CD1c-positive myeloid dendritic cell (primary cell): ENCODE data around the gene FOXJ3.
A peak's percentile ranks its signal among the peaks of the same experiment; 100 is the strongest.

Experiments used
- DNase-seq: peaks from one replicate; pipeline ENCODE4 v3.0.0-alpha.2; 2016; ENCODE audit errors: extremely low spot score

FOXJ3 gene

DNA sequence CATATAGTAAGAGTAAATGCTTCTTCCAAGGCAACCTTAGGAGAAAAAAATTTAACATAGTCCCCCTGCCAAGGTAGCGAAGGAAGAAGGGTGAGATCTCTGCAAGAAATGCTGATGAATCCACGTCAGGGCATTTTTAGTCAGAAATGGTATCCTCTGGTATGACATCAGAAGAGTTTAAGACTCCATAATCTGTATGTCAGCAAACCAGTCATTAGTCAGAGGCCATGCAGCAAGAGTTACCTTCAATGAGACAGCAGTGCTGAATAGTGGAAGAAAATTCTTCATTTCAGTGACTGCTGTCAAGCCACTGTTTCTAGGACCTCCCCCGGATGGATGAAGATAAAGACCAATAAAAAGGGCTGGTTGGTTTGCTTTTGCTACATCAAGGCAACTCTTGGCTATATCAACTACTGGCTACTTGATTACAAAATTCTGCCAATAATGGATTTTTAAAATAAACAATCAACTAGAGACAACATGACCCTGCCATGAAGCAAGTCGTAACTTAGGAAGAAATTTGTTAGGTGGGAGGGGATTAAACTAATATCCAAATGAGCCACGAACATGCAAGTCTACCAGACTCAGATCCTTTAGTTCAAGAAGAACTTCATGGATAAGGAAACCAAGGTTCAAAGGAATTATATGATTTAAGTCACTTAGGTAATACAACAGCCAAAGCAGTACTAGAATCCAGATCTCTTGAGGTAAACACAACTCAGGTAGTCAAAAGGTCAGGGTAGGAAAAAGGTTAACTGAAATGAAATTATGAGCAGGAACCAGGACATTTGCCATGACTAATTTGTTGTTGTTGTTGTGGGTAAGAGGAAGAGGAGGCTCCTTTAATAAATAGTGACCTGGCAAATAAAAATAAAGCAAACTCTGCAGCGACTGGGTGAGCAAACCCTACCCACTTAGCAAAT, 144.8 kb downstream of the FOXJ3 start:
- DNase-seq = no peak

- DNase-seq = no peak
Measured at GRCh38 chr1:42186152-42186551, 148.9 kb downstream of the FOXJ3 start.

DNA sequence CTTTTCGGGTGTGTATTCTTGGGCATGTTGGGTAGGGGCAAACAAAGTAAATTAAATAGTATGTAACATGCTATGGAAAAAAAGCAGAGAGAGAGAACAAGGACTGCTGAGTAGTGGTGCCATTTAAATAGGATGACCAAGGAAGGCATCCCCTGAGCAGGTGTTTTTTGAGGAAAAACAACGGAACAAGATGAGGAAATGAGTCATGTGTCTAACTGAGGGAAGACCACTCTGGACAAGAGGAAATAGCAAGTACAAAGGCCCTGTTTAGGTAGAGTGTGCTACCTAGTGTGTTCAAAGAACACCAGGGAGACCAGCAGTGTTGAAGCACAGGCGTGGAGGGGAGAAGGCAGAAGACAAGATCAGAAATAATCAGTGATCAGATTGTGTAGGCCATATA, 150.4 kb downstream of the FOXJ3 start:
- DNase-seq = no peak

DNA sequence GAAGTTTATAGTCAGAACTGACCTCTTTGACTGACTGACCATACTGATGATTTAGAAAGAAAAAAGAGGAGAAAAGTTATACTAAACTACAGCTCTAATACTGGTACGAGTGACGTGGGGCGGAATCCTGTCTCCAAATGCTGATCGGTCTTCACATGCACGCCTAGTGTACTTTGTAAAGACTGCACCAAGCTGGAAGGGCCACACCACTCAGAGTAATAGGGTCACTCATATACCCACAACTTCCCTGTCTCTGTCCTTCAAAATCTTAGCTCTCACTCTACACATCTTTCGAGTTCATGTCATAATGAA, 151.1 kb downstream of the FOXJ3 start:
- DNase-seq = no peak

- no peak for DNase-seq
Measured at GRCh38 chr1:42183210-42183956, 151.7 kb downstream of the FOXJ3 start.

DNA sequence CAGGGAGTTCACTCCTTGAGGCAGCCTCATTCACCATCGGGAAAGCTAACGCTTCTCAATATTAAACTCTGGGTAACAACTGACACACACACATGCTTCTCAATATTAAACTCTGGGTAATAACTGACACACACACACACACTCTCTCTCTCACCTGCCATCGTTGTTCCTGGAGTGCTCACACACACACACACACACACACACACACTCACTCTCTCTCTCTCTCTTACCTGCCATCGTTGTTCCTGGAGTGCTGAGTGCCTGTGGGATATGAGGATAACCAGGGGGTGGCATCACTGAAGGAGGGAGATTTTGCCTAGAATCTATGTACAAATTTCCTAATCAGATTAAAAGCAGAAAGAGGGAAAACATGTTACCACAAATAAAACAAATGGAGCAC, 153.3 kb downstream of the FOXJ3 start:
- no peak for DNase-seq

- DNase-seq = no peak
Measured at GRCh38 chr1:42179900-42180329, 155.1 kb downstream of the FOXJ3 start.

GRCh38 chr1:42179275-42179674, 155.8 kb downstream of the FOXJ3 start:
- DNase-seq = no peak

- DNase-seq = no peak
Measured at GRCh38 chr1:42178249-42178648, 156.8 kb downstream of the FOXJ3 start.

- no peak for DNase-seq
Measured at GRCh38 chr1:42177541-42177981, 157.5 kb downstream of the FOXJ3 start.

DNA sequence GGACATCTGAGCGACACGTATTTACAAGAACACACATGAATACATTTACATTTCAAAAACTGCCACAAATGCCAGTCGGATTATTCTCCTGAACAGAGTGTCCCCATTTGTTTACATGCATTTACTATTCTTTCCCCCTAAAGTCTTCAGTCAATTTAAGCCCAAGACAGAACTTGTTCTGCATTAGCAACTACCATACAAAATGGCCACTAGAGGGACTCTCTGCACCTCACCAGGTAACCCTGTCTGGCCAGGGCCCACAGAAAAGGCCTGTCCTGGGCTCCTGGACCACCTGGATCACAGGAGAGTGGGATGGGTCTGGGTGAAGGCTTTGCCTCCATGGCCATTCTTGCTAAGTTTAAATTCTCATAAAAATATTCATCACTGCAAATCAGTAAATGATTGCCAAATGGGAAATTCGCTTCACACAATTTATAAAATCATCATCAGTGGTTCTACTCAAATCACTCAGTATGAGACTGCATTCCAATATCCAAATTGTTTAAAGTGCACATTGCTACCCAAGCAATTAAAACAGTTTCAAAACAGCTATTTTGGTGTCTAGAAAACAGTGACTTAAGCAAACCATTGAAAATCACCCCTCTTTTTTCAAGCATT, 158.0 kb downstream of the FOXJ3 start:
- peak; percentile 11 for DNase-seq

DNA sequence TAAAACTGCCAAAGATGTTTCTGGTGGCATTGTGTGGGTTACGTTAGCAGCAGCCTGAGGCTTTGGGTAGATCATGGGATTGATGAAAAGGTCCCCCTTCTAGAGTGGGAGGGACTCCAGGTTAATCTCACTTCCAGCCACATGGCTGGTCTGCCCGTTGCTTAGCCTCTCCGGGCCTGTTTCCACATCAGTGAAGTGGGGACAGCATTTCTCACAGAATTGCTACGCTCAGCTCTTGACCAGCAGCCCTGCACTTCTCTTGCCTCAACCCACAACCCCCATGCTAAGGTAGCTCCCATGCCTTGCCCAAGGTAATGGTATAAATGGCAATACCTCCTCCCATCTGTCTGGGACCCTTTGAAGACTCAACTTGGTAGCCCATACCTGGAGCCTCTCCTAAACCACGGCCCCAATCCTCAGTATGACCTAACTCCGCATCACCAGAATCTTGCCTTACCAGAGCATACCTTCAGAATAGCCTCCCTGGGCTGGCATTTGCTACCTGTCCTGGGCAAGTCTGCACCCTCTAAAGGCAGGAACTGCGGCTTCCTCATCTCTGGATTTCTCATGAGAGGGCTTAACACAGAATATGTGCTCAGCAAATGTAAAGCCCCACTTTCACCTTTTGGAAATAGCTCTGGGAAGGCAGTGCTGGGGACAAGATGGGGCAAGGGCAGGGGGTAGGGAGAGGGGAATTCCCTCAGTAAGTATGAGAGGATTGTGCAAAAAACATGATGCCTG, 159.6 kb downstream of the FOXJ3 start:
- DNase-seq = no peak

DNA sequence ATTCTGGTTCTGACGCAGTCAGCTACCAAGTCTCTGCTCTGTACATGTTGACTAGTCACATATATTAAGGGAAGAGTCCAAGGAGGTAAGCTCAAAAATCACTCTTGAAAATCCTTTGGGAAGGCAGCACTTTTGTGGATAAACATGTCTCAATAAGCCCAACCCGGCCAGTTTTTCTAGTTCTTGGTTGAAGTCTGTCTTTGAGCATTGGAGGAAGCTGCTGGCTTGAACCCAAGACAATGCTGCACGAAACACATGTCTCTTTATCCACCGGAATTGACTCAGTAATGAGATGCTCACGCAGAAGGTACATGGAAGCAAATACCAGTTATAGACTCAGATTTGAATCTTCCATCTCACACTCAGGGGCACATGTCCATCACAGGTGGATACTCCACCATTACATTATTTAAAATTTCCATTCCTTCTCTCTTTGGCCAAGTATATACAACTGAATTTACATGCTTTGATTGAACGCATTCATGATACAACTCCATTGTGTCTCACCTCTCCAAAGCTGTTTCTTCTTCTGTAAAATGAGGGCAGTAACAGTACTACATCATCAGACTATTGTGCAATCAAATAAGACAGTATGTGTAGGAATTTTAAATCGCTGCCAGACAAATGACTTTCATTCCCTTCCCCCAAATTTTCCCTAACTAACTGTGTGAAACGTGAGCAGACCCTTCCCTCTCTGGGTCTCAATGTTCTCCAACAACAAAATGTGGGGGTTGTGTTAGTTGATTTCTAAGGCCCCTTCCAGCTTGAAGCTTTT, 160.9 kb downstream of the FOXJ3 start:
- DNase-seq = no peak

DNA sequence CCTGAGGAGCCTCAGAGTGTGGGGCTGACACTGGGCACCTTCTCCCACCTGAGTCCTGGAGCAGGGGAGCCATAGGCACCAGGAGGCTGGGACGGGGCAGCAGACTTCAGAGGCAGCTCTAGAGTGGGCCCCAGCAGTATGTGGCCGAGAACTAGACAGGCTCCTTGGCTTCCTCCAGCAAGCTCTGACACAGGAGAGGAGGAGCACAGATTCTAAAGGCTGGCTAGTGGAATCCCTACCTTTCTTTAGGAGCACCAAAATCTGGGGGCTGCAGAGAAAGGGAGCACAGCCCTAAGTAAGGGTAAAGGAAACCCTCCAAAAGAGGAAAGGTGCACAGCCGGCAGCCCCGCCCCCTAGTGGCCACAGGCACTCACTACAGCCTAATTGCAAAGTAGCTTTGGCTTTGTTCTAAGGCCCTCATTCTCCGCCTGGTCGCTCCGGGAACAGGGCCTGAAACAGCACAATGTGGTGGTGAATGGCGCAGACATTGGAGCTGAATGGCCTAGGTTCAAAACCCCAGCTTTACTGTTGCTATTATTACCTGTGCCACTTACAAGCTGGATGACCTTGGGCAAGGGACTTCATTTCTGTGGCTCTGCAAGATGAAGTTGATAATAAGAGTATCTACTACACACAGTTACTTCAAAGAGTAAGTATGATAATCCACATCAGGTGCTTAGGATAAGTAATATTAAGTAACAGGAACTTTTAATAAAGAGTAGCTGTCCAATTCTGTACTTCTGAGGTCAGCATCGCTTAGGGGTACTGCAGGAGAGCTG, 161.7 kb downstream of the FOXJ3 start:
- peak; percentile 64 for DNase-seq

- no peak for DNase-seq
Measured at GRCh38 chr1:42172381-42173133, 162.5 kb downstream of the FOXJ3 start.

GRCh38 chr1:42171679-42172266, 163.3 kb downstream of the FOXJ3 start:
- DNase-seq = no peak

DNA sequence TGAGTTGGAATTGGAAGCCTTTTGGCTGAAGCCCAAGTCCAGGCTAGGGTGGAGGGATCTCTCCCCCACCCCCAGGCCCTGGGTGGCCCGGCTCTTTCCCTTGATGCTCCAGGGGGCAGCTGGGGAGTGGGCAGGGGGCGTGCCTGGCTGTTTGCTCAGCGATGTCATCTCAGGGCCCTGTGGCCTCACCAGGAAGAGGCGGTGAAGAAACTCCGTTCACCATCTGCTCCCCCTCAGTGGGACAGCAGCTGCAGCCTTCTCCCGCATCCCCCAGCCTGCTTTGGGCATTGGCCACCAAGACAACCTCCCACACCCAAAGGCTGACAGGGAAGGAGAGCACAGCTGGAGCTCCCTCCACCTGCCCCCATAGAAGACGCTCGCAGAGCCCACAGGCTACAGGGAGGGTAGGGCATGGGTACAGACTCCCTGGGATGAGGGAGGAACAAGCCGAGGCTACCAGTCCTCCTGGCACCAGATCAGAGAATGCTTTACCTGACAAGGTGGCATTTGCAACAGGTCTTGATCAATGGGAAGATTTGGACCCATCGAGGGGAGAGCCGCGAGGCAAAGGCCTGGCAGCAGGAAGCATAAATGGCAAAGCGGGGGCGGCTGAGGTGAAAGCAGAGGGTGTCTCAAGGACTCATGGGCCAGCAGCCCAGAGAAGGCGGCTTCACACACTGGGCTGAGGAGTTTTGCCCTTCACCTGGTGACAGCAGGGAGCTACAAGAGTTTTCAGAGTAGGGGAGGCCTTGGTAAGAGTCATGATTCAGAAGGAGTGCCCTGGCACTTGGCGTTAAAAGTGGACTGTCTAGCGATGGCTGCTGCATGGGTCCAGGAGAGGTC, 164.0 kb downstream of the FOXJ3 start:
- DNase-seq = no peak

DNA sequence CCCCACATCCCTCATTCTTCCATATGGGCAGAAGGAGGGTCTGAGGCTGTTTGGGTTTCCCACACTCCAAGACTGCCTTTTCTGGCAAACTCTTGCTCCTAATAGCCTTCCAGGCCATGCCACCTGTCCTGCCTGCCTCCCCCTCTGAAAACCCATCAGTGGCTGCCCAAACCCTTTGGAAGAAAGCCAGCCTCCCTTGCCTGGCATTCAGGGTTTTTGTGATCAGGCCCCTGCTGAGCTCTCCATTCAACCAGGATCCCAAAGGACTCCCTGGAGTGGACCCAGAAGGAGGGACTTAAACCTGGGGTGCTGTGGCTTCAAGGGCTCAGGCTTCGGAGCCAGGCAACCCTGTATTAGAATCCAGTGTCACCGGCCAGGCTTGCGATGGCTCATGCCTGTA, 166.3 kb downstream of the FOXJ3 start:
- DNase-seq = no peak

GRCh38 chr1:42168391-42168670, 166.7 kb downstream of the FOXJ3 start:
- peak; percentile 61 for DNase-seq
